Omental fat pad (tissue), 4 donors: ENCODE results near the gene ADAMTS16. TPM values are rescaled to one million over a fixed set of nuclear protein-coding genes. Genes with fewer than 3 reads are reported as not detected.

ENCODE experiments used
- ATAC-seq: fragments of 150-250 bp; one replicate; pipeline ENCODE4 v1.9.1; 2016; ENCODE audit warnings: mild to moderate bottlenecking, moderate library complexity; ENCODE audit not compliant: low FRiP score
- DNase-seq: peaks from one replicate; pipeline ENCODE4 v3.0.0-alpha.2; 2019; ENCODE audit warnings: low spot score
- CTCF ChIP-seq, 3 donors: fragments of 450-650 bp; IDR thresholded peaks; one replicate each; pipeline ENCODE4 v1.5.1; 2016 to 2017; ENCODE audit warnings: antibody characterized with exemption in 3 of 3, mild to moderate bottlenecking in 3 of 3, moderate library complexity in 2 of 3
- total RNA-seq, 4 donors: library from RNA; depleted of rRNA; stranded (reverse); fragments of >200 nt; gene quantifications; one replicate each; pipeline ENCODE4 v1.1.0, GENCODE V29; 2016

The ADAMTS16 gene
- total RNA-seq, 4 donors from 2014 or later = 0.50 to 1.9 (median 1.3) TPM

- no peak for TF ChIP-seq CTCF (IDR thresholded peaks at IDR 0.05)
- ATAC-seq = no peak
Observed at GRCh38 chr5:5195128-5195918, 55.2 kb downstream of the ADAMTS16 start.

GRCh38 chr5:5198135-5198534 is 58.0 kb downstream of the ADAMTS16 start:
- no peak for DNase-seq
- no peak for TF ChIP-seq CTCF (IDR thresholded peaks at IDR 0.05)
- no peak for ATAC-seq

More at GRCh38 chr5:5195128-5195918, 55.2 kb downstream of the ADAMTS16 start:
- DNase-seq = no peak

GRCh38 chr5:5198815-5199214 is 58.7 kb downstream of the ADAMTS16 start:
- DNase-seq (no peak), ATAC-seq (no peak)
- TF ChIP-seq CTCF (IDR thresholded peaks at IDR 0.05) = no peak

- TF ChIP-seq CTCF (IDR thresholded peaks at IDR 0.05) = no peak
- no peak for DNase-seq
- no peak for ATAC-seq
Observed at GRCh38 chr5:5199495-5199894, 59.4 kb downstream of the ADAMTS16 start.

- DNase-seq (no peak), ATAC-seq (no peak)
- no peak for TF ChIP-seq CTCF (IDR thresholded peaks at IDR 0.05)
Observed at GRCh38 chr5:5200133-5200532, 60.0 kb downstream of the ADAMTS16 start.

GRCh38 chr5:5202321-5202720 is 62.2 kb downstream of the ADAMTS16 start:
- no peak for DNase-seq
- ATAC-seq = no peak
- TF ChIP-seq CTCF (IDR thresholded peaks at IDR 0.05) = no peak

GRCh38 chr5:5203451-5203850 is 63.3 kb downstream of the ADAMTS16 start:
- no peak for TF ChIP-seq CTCF (IDR thresholded peaks at IDR 0.05)
- DNase-seq = no peak
- no peak for ATAC-seq
